Sigmoid colon (tissue), 7 donors: ENCODE measurements around the gene WASF3. TPM values are rescaled to one million over a fixed set of nuclear protein-coding genes. Genes with fewer than 3 reads are reported as not detected.

Experiments
- DNase-seq: peaks from one replicate; pipeline ENCODE4 v3.0.0-alpha.2; 2019
- H3K27ac ChIP-seq, 4 donors: fragments of 200-600 bp; sonication (generic); one replicate each; pipeline ENCODE4 v1.5.1; 2016 to 2019; ENCODE audit warnings: mild to moderate bottlenecking in 1 of 4
- H3K27me3 ChIP-seq, 3 donors: fragments of 200-600 bp; sonication (generic); one replicate each; pipeline ENCODE4 v1.5.1; 2019; ENCODE audit warnings: mild to moderate bottlenecking in 1 of 3
- H3K36me3 ChIP-seq, 4 donors: fragments of 200-600 bp; sonication (generic); one replicate each; pipeline ENCODE4 v1.5.1; 2016 to 2019
- H3K4me1 ChIP-seq, 4 donors: fragments of 200-600 bp; sonication (generic); one replicate each; pipeline ENCODE4 v1.5.1; 2017 to 2019
- H3K4me3 ChIP-seq, 4 donors: fragments of 200-600 bp; sonication (generic); one replicate each; pipeline ENCODE4 v1.5.1; 2017 to 2019; ENCODE audit warnings: mild to moderate bottlenecking in 2 of 4, moderate library complexity in 1 of 4
- H3K9me3 ChIP-seq, 4 donors: fragments of 200-600 bp in 3 of 4; sonication (generic) in 3 of 4; one replicate each; pipeline versions ENCODE4 v1.5.1 to v1.6.1; 2013 to 2019
- EP300 ChIP-seq, 4 donors: sonication (generic); formaldehyde crosslinking; IDR thresholded peaks; one replicate each; pipeline ENCODE4 v1.6.1; 2017; ENCODE audit warnings: antibody characterized with exemption in 4 of 4
- POLR2A ChIP-seq, 2 donors: fragments of 450-650 bp; IDR thresholded peaks; one replicate each; pipeline ENCODE4 v1.6.1; 2016; ENCODE audit warnings: antibody characterized with exemption in 2 of 2, mild to moderate bottlenecking in 2 of 2, moderate library complexity in 2 of 2
- POLR2AphosphoS5 ChIP-seq, 4 donors: sonication (generic); formaldehyde crosslinking; IDR thresholded peaks; one replicate each; pipeline ENCODE4 v1.6.1; 2017; ENCODE audit warnings: antibody characterized with exemption in 4 of 4
- WGBS, 2 donors: extraction: QIAGEN DNeasy Blood & Tissue Kit; methylation state at CpG; one replicate each; pipeline ENCODE4 v1.1.7; 2013; 5-methylcytosine and 5-hydroxymethylcytosine counted together
- intact Hi-C: fragments of 100-400 bp; cut with DNase I; formaldehyde crosslinking; loops from one replicate; pipeline ENCODE4 v1.15.1; 2023
- polyA plus RNA-seq, 3 donors: library from polyadenylated mRNA; stranded (reverse); fragments of 200-250 nt; gene quantifications; one replicate each; pipeline ENCODE4 v1.2.3, GENCODE V29; 2013
- total RNA-seq, 4 donors: library from RNA; depleted of rRNA; stranded (reverse); fragments of >200 nt; gene quantifications; one replicate each; pipeline ENCODE4 v1.1.0, GENCODE V29; 2016
- TF ChIP-seq, protein P1 (sequence below), 4 experiments: fragments of 450-650 bp in 3 of 4; fragments of 200-600 bp in 1 of 4; IDR thresholded peaks; one replicate each; pipeline ENCODE4 v1.5.1; 2016 to 2019; ENCODE audit warnings: antibody characterized with exemption in 4 of 4, mild to moderate bottlenecking in 3 of 4, moderate library complexity in 2 of 4
- donor health status: healthy with polysubstance abuse.
- donor health status: Bipolar disorder and iron deficiency.
- donor health status: healthy.

WASF3 gene
- total and polyA plus RNA-seq, 7 donors, result 0.92 to 17.1 (median 12.4) TPM

GRCh38 chr13:26534036-26534726, 23.3 kb upstream of the WASF3 start:
- Histone ChIP-seq H3K27ac (no peak overlapping the region), H3K4me3 (no peak overlapping the region), H3K4me1 (no peaks in the 10 kb centered on the region), H3K9me3 (no peaks in the 10 kb centered on the region), H3K36me3 (no peaks in the 10 kb centered on the region), H3K27me3 (no peaks in the 10 kb centered on the region)
- no peak for DNase-seq
- intact Hi-C loops, result no loop called here
- TF ChIP-seq, protein P1, sequence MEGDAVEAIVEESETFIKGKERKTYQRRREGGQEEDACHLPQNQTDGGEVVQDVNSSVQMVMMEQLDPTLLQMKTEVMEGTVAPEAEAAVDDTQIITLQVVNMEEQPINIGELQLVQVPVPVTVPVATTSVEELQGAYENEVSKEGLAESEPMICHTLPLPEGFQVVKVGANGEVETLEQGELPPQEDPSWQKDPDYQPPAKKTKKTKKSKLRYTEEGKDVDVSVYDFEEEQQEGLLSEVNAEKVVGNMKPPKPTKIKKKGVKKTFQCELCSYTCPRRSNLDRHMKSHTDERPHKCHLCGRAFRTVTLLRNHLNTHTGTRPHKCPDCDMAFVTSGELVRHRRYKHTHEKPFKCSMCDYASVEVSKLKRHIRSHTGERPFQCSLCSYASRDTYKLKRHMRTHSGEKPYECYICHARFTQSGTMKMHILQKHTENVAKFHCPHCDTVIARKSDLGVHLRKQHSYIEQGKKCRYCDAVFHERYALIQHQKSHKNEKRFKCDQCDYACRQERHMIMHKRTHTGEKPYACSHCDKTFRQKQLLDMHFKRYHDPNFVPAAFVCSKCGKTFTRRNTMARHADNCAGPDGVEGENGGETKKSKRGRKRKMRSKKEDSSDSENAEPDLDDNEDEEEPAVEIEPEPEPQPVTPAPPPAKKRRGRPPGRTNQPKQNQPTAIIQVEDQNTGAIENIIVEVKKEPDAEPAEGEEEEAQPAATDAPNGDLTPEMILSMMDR (IDR thresholded peaks at IDR 0.05), result no peak
- TF ChIP-seq EP300 (IDR thresholded peaks at IDR 0.05) (no peak), POLR2A (IDR thresholded peaks at IDR 0.05) (no peak)
- WGBS, 2 donors, result 80 to 83% methylated on average over 9 of the region's 9 CpGs

- no peaks in the 10 kb centered on the region for H3K36me3 ChIP-seq
Observed at GRCh38 chr13:26538363-26539317, 18.8 kb upstream of the WASF3 start.

GRCh38 chr13:26539738-26540292, 17.7 kb upstream of the WASF3 start:
- TF ChIP-seq, protein P1 (IDR thresholded peaks at IDR 0.05), result no peak
- no peak for TF ChIP-seq POLR2AphosphoS5 (IDR thresholded peaks at IDR 0.05)
- TF ChIP-seq EP300 (IDR thresholded peaks at IDR 0.05), result no peak
- TF ChIP-seq POLR2A (IDR thresholded peaks at IDR 0.05), result no peak
- DNase-seq, result no peak
- Histone ChIP-seq H3K4me1 (no peaks in the 10 kb centered on the region), H3K9me3 (no peaks in the 10 kb centered on the region), H3K27ac (no peak overlapping the region), H3K27me3 (no peaks in the 10 kb centered on the region), H3K4me3 (no peak overlapping the region), H3K36me3 (no peaks in the 10 kb centered on the region)
- intact Hi-C loops, result no loop called here
- 38 to 70% methylated on average over 2 of the region's 2 CpGs for WGBS, 2 donors

More at GRCh38 chr13:26538363-26539317, 18.8 kb upstream of the WASF3 start:
- TF ChIP-seq POLR2A (IDR thresholded peaks at IDR 0.05) (no peak), POLR2AphosphoS5 (IDR thresholded peaks at IDR 0.05) (no peak), EP300 (IDR thresholded peaks at IDR 0.05) (no peak)
- TF ChIP-seq, protein P1 (IDR thresholded peaks at IDR 0.05), result no peak
- DNase-seq, result no peak
- intact Hi-C loops, result no loop called here
- H3K27me3 ChIP-seq, result no peaks in the 10 kb centered on the region
- H3K4me3 ChIP-seq, result no peak overlapping the region
- H3K4me1 ChIP-seq, result no peaks in the 10 kb centered on the region
- H3K9me3 ChIP-seq, result no peaks in the 10 kb centered on the region
- WGBS, 2 donors, result 12 to 56% methylated on average over 10 of the region's 10 CpGs
- no peak overlapping the region for H3K27ac ChIP-seq

DNA sequence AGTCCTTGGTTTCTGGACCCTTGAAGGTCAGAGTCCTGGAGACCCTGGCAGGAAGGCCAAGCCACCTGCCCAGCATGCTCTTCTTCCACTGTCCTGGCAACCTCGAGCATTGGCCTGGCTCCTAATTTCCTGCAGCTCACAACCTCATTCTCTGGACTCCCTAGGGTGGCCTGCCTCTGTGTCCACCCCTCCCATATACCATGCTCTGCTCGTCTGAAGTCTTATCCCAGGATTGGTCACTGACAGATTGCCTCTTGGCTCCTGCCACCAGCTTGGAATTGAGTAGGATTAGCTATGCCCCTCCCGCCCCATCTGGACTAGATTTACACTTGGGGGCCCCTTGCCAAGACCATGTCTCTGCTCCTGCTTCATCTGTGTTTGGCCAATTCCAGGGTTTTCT, 17.1 kb upstream of the WASF3 start:
- no peak overlapping the region for H3K27ac ChIP-seq
- DNase-seq, result no peak
- H3K36me3 ChIP-seq, result no peaks in the 10 kb centered on the region
- no peaks in the 10 kb centered on the region for H3K4me1 ChIP-seq
- intact Hi-C loops, result no loop called here
- H3K9me3 ChIP-seq, result no peaks in the 10 kb centered on the region
- no peak for TF ChIP-seq EP300 (IDR thresholded peaks at IDR 0.05)
- TF ChIP-seq POLR2AphosphoS5 (IDR thresholded peaks at IDR 0.05), result no peak
- TF ChIP-seq, protein P1 (IDR thresholded peaks at IDR 0.05), result no peak
- TF ChIP-seq POLR2A (IDR thresholded peaks at IDR 0.05), result no peak
- 21 to 52% methylated on average over 3 of the region's 3 CpGs for WGBS, 2 donors
- H3K27me3 ChIP-seq, result no peaks in the 10 kb centered on the region
- H3K4me3 ChIP-seq, result no peak overlapping the region
